EL (cell line): ENCODE measurements around the gene UBE2G1.

Source experiments
- DNase-seq: peaks from one replicate; pipeline ENCODE4 v3.0.0-alpha.2; 2016

UBE2G1 gene

DNA sequence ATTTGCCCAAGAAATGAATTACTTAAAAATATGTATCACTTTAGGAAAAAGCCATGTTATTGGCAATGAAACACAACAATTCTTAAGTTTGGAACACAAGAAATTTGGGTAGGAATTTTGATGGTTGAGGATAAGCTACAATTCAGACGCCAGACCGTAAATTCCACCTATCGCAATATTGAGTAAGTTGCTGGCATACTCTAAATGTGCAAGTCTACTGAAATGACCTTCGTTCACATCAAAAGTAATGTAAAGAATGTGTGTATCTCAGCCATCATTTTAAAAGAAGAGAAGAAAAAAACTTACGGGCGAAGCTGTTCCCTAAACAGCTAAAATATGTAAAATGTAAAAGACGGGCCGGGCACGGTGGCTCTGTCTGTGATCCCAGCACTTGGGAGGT is 33.4 kb downstream of the UBE2G1 start:
- DNase-seq = no peak

DNA sequence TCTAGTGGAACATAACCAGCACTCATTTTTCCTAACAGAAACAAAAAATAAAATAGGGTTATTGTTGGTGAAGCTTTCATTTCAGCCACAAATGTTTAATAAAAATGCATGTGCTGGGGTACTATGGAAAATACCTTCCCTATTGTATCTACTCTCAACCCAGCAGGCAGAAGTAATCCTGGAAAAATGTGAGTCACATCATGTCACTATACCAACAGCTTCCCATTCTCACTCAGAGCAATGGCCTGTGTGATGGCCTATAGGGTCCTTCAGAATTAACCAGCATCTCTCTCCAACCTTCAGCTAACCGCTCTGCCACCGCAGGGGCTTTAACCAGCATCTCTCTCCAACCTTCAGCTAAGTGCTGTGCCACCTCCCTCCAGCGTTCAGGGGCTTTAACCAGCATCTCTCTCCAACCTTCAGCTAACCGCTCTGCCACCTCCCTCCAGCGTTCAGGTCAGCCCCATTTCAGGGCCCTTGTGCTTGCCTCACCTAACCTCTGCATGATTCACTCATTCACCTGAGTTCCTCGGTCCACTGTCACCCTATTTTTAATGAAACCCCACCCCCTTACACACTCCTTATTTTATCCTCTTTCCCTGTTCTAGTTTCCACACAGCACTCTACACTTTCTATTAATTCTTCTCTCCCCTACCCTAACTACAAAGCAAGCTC is 34.0 kb downstream of the UBE2G1 start:
- peak; percentile 32 for DNase-seq

DNA sequence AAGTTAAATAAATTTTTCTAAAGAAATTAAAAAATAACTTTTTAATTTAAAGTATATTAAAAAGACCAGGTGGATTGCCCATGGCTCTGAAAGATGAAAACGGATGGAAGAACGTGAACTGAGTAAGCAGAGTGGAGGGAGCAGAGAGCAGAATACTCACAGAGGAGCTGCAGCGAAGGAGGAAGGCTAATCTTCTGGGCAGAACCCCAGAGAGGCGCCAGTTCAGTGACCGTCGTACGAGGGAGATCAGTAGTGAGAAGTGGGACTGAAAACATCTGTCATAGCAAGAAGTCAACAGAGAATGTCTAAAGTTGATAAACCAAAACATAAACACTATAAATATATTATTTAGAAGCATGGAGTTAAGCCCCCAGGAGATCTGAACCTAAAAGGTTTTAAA is 34.9 kb downstream of the UBE2G1 start:
- no peak for DNase-seq

DNA sequence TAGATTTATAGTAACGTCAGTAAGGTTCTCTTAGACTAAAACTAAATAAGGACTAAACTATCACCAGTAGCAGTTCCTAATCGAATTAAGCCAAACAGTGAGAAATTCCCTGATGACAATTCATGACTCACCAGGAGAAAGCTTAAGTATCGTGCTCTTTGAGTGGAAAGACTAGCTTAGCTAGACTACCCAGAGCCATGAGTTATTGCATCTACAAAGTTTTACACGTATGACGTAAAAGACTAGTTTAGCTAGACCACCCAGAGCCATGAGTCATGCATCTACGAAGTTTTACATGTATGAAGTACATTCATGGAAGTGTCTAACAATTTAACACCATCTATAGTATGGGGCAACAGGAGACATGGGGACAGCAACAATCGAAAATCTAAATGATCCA is 36.6 kb downstream of the UBE2G1 start:
- peak; percentile 93 for DNase-seq

DNA sequence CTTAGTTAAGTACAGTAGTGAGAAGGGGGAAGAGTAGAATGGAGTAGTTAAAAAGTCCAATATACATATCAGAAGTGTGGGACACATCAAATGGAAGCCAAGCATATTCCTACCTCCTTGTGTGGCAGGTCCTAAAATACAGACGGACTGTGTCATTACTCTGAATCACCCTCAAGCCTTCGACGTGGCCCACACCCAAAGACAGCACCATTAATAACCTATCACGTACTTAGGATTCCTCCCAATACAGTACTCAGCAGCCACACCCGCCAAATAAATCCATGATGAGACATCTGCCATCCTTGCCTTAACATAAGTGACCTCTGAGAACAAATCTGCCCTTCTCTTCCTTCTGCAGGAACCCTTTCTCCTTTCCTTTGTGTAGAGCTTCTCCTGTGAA is 38.9 kb downstream of the UBE2G1 start:
- peak; percentile 93 for DNase-seq

DNA sequence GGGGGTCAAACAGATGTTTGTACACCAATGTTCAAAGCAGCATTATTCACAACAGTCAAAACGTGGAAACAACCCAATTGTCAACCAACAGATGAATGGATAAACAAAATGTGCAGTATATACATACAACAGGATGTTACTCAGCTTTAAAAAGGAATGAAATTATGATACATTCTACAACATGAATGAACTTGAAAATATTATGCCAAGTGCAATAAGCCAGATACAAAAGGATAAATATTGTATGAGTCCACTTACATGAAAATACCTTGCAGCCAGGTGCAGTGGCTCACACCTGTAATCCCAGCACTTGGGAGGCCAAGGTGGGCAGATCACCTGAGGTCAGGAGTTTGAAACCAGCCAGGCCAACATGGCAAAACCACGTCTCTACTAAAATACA is 39.9 kb downstream of the UBE2G1 start:
- no peak for DNase-seq

DNA sequence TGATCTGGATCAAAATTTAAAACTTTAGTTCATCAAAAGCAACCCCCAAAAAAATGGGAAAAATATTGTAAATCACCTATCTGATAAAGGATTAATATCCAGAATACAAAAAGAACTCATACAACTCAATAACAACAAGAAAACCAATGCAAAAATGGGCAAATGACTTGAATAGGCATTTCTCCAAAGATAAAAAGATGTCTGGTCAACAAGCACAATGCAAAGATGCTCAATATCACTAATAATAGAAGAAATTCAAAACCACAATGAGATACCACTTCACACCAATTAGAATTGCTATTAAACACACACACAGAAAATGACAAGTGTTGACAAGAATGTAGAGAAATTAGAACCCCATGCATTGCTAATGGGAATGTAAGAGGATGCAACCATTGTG is 40.4 kb downstream of the UBE2G1 start:
- DNase-seq = no peak

DNA sequence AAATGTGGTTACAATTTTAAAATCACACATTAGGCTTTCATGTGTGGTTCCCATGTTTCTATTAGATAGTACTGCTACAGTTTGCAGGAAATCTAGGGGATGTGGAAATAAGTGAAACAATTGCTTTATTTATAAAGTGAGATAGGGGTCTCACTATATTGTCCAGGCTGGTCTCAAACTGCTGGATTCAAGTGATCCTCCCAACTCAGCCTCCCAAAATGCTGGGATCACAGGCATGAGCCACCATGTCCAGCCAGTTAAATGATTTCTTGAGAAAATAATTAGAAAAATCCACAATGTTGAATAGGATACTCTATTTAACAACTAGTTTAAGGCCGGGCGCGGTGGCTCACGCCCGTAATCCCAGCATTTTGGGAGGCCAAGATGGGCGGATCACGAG is 42.0 kb downstream of the UBE2G1 start:
- DNase-seq = no peak

DNA sequence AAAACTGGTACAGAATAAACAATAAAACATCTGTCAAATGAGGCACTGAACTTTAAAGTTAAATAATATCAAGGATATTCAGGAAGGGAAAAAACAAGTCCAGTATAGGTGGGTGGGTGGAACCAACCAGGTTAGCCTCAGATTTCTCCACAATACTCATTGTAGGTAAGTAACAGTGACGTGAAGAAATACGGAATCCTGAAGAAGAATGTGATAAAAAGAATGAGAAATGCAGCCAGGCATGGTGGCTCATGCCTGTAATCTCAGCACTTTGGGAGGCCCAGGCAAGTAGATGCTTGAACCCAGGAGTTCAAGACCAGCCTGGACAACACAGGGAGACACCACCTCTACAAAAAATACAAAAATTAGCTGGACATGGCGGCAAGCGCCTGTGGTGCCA is 47.3 kb downstream of the UBE2G1 start:
- no peak for DNase-seq

DNA sequence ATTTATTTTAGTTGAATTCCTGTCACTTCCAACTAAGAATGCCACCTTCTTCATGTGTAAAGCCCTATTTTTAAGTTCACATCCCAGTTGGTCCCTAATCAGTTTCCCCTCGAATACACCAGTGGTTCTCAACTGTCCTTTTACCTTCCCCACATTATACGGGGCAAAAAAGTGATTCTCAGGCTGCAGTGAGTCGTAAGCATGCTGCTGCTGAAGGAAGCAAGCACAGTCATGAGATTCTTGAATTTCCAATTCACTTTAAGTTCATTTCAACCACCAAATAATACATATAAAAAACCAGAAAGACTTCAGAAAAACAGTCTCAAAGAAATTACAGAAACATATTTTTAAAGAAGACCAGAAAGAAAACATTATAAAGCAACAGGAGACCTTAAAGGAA is 47.9 kb downstream of the UBE2G1 start:
- no peak for DNase-seq

DNA sequence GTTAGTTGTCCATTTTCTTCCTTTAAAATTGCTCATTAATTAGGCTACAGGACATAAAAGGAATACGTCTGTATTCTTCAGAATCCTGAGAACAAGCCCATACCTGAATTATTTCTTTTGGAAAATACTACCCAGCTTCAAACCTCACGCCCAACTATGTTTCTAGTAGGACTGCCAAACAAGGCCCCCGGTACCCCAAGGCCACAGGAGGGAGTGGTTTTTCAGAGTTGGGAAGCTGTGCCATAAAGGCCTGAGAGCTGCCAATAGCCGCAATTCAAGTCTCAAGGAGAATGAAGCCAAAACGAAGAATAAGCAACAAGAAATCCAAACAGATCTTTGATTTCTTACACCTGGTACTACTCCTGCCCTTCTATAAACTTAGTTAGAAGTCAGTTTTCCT is 48.3 kb downstream of the UBE2G1 start:
- no peak for DNase-seq

DNA sequence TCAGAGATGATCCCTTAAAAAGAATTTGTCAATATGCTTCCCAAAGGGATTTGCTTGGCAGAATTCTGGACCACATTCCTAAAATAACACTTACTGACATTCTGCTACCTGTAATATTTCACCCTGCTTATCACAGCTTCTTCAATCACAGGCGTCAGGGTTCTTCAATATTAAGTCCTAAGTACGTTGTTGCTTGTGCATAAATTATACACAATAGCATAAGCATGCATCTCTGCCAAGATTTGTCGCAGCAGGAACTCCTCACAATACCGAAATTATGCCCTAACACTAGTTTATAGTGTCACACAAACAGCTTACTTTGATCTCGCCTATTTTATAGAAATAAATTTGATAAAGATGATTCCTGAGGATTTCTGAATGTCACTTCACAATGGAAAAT is 48.9 kb downstream of the UBE2G1 start:
- no peak for DNase-seq

DNA sequence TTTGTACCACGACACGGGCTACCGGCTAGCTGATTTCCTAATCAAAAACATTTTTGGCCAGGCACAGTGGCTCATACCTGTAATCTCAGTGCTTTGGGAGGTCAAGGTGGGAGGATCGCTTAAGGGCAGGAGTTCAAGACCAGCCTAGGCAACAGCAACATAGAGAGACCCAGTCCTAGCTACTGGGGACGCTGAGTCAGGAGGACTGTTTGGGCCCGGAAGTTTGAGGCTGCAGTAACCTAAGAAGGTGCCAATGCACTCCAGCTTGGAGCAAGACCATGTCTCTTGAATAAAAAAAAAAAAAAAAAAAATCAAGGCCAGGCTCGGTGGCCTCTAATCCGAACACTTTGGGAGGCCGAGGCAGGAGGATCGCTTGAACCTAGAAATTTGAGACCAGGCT is 49.8 kb downstream of the UBE2G1 start:
- DNase-seq = no peak

DNA sequence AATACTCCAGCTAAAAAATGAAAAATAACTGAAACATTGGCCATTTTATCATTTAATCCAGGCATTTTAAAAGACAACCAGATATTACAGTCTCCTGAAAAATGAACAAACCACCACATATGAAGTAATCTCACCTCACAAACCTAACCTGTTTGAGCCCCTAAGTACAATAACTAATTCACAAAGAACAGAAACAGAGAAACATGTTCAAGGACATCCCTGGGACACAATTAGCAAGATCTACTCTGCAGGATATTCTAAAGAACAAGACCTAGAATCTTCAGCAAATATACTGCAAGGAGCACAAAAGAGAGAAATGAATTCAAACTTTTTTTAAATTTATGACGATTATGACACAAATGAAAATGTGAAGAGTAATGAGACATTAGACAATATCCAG is 51.9 kb downstream of the UBE2G1 start:
- no peak for DNase-seq

DNA sequence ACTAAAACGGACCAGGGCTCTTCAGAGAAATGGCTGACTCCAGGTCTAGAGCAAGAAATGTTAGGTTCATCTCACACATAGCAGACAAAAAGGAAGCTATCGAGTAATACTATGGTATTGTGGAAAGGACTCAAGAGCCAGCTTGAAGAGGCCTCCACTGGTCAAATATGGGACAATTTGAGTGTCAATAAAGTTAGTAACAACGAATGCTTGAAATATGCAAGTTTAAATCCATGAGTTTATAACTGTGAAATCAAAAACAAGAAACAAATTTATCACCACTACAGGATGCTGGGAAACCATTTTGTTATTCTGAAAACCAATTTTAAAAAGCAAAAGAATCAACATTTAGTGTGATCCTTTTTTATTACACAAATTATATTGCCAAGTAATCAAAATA is 52.3 kb downstream of the UBE2G1 start:
- DNase-seq = no peak

DNA sequence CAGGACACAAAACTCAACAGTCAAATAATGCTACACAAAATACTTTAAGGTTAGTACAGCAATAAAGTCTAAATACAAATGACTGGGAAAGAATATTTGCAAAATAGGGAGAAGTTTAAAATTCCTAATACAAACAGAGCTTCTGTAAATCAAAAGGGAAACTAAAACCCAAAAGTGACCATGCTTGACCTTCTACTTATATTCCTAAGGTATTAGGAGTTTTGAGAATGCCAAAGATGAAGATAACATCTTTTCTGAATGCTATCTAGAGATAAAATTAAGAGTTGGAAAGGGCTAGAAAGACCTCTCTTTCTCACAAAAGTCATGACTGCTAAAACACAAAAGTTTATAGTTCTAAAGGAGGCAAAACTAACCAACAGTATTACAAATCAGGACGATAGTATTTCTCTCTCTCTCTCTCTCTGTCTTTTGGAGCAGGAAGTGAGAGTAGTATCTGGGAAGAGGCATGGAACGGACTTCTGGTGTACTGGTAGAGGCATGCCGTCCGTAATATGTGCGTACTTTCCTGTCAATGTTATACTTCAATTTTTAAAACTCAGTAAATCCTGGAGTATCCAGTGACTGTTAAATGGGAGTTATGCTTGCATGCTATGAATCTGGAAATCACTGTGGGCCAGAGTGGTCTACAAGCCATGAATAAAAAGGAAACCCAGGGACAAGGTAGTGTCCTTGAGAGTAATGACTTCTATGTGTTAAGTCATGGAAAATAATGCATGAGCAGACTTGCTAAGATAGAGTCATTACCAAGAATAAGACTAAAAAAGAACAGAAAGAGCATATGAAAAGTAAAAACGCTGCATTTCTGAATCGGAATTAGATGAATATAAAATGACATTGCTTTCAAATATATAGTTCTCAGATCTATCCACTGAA is 53.0 kb downstream of the UBE2G1 start:
- no peak for DNase-seq

DNA sequence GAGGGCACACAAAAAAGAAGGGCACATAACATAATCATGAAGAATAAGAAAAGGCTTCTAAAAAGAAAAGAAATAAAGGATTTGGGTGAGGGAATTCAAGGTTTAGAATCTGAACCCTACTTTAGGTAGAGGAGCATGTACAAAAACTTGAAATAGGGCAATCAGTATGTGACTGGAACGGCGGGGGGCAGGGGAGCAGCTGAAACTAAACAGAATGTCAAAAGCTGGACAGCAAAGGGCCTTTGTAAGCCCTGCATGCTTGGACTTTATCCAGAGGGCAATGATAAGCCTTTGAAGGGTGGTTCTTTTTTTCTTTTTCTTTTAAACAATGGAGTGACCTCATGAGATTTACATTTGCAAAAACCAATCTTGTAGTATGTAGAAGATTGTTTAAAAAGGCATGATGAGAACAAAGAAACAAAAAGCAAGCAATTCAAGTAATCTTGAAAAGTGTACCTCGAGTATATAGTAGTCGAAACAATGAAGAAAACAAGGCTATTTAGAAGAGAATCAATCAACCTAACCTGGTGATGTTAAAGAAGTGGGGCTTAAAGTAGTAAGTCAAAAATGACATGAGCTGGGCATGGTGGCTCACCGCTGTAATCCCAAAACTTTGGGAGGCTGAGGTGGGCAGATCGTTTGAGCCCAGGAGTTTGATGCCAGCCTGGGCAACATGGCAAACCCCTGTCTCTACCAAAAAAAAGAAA is 56.0 kb downstream of the UBE2G1 start:
- no peak for DNase-seq

DNA sequence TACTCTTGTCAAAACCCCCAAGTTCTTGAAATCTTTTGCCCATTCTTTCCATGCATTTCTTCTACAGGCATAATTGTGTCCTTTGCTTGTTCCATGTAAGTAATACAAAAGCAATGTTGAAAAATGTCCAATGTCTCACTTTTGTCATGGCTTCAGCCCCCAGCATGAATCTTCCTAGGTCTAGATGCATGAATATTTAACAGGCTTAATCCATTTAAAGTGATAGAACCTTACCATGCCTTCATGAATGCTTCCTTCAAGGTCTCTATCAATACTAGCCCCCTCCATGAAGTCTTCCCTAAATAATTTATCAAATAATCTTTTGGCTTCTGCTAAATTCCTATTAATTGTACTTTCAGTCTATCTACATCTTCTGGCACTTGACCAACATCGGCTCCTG is 56.6 kb downstream of the UBE2G1 start:
- no peak for DNase-seq

DNA sequence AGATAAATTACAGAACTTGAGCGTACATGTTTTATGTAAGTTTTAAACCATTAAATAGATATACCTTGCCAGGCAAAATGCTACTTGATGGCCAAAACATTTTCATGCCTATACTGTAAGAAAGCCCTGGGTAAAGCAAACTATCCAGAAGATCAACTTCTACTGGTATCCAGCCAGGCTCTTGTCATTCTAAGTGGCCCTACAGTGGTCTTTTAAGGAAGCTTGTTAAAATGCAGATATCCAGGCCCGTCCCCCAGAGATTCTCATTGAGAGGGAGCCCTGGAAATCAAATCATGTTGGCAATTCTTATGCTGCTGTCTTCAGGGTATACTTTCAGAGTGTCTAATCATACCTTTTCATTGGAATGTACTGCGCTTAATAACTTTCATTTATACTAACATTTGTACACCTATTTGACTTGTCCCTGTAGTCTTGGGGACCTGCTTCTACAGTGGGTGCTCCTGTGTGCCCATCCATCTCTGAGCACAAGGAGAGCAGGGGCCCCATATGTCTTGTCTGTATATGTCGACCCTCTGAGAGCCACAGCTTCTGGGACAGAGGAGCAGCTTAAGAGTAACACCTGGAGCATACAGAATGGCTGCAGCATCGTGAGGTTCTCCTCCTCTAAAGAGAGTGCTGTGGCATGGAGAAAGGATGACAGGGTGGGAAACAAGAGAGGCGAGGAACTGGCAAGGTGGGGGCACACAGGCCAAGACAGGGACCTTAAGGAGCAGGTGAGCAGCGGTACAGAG is 59.1 kb downstream of the UBE2G1 start:
- DNase-seq = no peak

DNA sequence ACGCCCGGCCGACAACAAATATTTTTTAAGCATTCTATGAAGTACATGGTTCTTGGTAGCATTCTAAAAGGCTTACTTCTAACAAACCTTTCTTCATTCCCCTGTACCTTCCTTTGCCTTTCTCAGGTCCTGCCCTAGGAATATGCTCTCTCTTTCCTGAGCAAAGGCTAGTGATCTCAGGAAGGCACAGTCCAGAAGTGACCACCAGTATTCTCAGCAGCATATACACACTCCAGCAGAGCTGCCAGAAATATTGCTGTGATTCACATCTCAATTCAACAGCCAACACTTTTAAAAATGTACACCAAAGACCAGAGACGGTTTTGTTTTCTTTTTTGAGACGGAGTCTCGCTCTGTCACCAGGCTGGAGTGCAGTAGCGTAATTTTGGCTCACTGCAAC is 61.3 kb downstream of the UBE2G1 start:
- no peak for DNase-seq

DNA sequence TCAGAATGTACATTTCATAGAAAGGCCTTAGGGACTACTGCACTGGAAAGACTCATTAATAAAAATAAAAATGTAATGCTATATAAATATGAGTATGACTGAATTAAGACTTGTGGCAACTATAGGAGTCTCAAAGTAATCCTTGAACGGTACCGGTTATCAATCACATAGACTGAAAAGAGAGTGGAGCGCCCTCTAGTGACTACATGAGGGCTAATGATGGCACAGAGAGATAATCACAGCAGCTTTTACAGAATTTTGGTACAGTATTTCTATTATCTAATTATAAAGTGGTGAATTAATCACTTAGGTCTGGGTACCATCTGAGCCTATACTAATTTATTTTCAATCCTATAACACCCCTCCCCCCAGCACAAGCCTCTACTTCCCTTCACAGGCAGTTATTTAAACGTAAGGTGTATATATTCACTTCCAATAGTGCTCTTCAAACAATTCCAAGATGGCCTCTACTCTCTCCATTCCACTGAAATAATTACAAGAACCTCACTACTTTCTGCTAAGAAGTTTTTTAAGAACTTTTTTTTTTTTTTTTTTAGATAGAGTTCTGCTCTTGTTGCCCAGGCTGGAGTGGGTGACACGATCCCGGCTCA is 62.0 kb downstream of the UBE2G1 start:
- DNase-seq = peak; percentile 55

DNA sequence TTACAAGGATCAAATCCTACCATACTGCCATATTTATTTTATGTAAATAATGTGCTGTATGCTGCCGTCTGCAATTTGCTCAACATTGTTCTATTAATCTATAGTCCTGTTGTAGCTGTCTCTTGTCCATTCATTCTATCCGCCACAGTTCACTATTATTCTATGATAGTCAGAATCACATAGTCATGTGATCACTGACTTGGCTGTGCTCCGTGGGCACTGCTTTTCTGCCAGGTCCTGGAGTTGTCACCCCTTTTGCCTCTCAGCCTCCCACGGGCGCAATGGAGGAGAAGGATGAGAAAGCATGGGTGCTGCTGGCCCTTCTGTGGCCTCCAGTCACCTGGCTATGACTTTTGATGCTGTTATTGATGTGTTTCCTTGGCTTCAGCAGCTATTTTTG is 65.4 kb downstream of the UBE2G1 start:
- DNase-seq = no peak

DNA sequence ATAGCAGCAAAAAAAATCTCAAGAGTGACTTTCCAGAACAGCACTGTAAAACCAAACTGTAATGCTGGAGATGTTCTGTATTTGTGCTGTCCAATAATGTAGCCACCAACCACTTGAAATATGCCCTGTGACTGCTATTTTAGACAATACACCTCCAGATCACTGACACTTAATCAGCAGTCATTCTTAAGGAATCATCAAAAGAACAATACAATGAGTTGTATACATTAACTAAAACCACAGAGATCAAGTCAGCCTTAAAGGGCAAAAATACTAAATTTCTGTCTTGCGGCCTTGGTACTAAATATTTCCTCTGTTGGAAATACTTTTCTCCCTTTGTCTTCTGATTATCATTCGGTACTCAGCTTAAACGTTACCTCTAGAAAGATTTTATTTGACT is 69.1 kb downstream of the UBE2G1 start:
- DNase-seq = no peak
